ENCODE data around the gene ULK1. TPM values are rescaled to one million over a fixed set of nuclear protein-coding genes. Genes with fewer than 3 reads are reported as not detected.

The ULK1 gene
- total RNA-seq, 4 donors from 2014 or later = 11.8 to 135 (median 38.8) TPM

- Histone ChIP-seq H3K27ac (no peak overlapping the region), H3K27me3 (no peaks in the 10 kb centered on the region), H3K9me3 (no peaks in the 10 kb centered on the region), H3K4me1 (no peaks in the 10 kb centered on the region), H3K36me3 (no peaks in the 10 kb centered on the region), H3K4me3 (no peak overlapping the region)
- no peak for DNase-seq
- intact Hi-C loops (cut with DNase I; ENCODE audit: low total_unique reads) = no loop called here
- no peak for TF ChIP-seq CTCF (IDR thresholded peaks at IDR 0.05)
- no peak for TF ChIP-seq POLR2A (IDR thresholded peaks at IDR 0.05)
Observed at GRCh38 chr12:131862600-131862993, 31.8 kb upstream of the ULK1 start.

- intact Hi-C loops (cut with DNase I; ENCODE audit: low total_unique reads) = no loop called here
- no peaks in the 10 kb centered on the region for H3K27me3 ChIP-seq
- H3K4me1 ChIP-seq = no peaks in the 10 kb centered on the region
- H3K4me3 ChIP-seq = no peak overlapping the region
- DNase-seq = no peak
- no peak for TF ChIP-seq CTCF (IDR thresholded peaks at IDR 0.05)
- no peak for TF ChIP-seq POLR2A (IDR thresholded peaks at IDR 0.05)
- H3K9me3 ChIP-seq = no peaks in the 10 kb centered on the region
- no peak overlapping the region for H3K27ac ChIP-seq
- H3K36me3 ChIP-seq = no peaks in the 10 kb centered on the region
Observed at GRCh38 chr12:131862994-131863710, 31.3 kb upstream of the ULK1 start.

GRCh38 chr12:131863711-131864396, 30.6 kb upstream of the ULK1 start:
- DNase-seq = no peak
- no peak overlapping the region for H3K27ac ChIP-seq
- H3K4me1 ChIP-seq = no peaks in the 10 kb centered on the region
- intact Hi-C loops (cut with DNase I; ENCODE audit: low total_unique reads) = no loop called here
- TF ChIP-seq POLR2A (IDR thresholded peaks at IDR 0.05) = no peak
- no peak for TF ChIP-seq CTCF (IDR thresholded peaks at IDR 0.05)
- no peaks in the 10 kb centered on the region for H3K36me3 ChIP-seq
- no peak overlapping the region for H3K4me3 ChIP-seq
- H3K27me3 ChIP-seq = no peaks in the 10 kb centered on the region
- H3K9me3 ChIP-seq = no peaks in the 10 kb centered on the region

- no peak for TF ChIP-seq POLR2A (IDR thresholded peaks at IDR 0.05)
- TF ChIP-seq CTCF (IDR thresholded peaks at IDR 0.05) = no peak
- no peak overlapping the region for H3K27ac ChIP-seq
- intact Hi-C loops (cut with DNase I; ENCODE audit: low total_unique reads) = no loop called here
Observed at GRCh38 chr12:131864469-131864868, 30.0 kb upstream of the ULK1 start.

GRCh38 chr12:131865180-131865875, 29.1 kb upstream of the ULK1 start:
- Histone ChIP-seq H3K36me3 (no peaks in the 10 kb centered on the region), H3K4me1 (no peaks in the 10 kb centered on the region), H3K27me3 (no peaks in the 10 kb centered on the region), H3K9me3 (no peaks in the 10 kb centered on the region), H3K27ac (no peak overlapping the region), H3K4me3 (no peak overlapping the region)
- no peak for TF ChIP-seq POLR2A (IDR thresholded peaks at IDR 0.05)
- no peak for TF ChIP-seq CTCF (IDR thresholded peaks at IDR 0.05)
- intact Hi-C loops (cut with DNase I; ENCODE audit: low total_unique reads) = no loop called here
- DNase-seq = no peak

More at GRCh38 chr12:131864469-131864868, 30.0 kb upstream of the ULK1 start:
- no peaks in the 10 kb centered on the region for H3K9me3 ChIP-seq
- H3K36me3 ChIP-seq = no peaks in the 10 kb centered on the region
- no peaks in the 10 kb centered on the region for H3K27me3 ChIP-seq
- H3K4me1 ChIP-seq = no peaks in the 10 kb centered on the region
- no peak for DNase-seq
- H3K4me3 ChIP-seq = no peak overlapping the region

All from uterus (tissue), 4 donors.